Naive thymus-derived CD8-positive, alpha-beta T cell (primary cell): ENCODE results near the gene CIB2. TPM values are rescaled to one million over a fixed set of nuclear protein-coding genes. Genes with fewer than 3 reads are reported as not detected.

Experiments used
- ATAC-seq, 2 donors: fragments of 150-1000 bp; cut with Tn5 transposase in 1 of 2; sonication (Bioruptor Pico), chemical (Tn5 transposase) in 1 of 2; 1 replicate in 1 of 2; 2 replicates in 1 of 2; pipeline ENCODE4 v1.10.0; 2021; ENCODE audit warnings: mild to moderate bottlenecking in 2 of 2, moderate library complexity in 2 of 2
- POLR2A ChIA-PET: fragments of 350-600 bp; sonication (Branson Sonifier 250); formaldehyde crosslinking; loops from one replicate; lab custom pipeline; 2021; ENCODE audit warnings: antibody characterized with exemption; lab: Charles Lee
- DNase-seq, 10 donors: peaks; one replicate each; pipeline versions ENCODE4 v3.0.0 to v3.0.0-alpha.2; 2020 to 2022
- H3K27ac Mint-ChIP-seq, 10 donors: one replicate each; pipeline ENCODE4 v1.8.0; 2020 to 2022; ENCODE audit warnings: mild to moderate bottlenecking in 10 of 10, mixed read lengths in 10 of 10, moderate library complexity in 4 of 10, inconsistent platforms in 1 of 10
- H3K27me3 Mint-ChIP-seq, 5 donors: one replicate each; pipeline ENCODE4 v1.8.0; 2021 to 2022; ENCODE audit warnings: mixed read lengths in 5 of 5
- H3K36me3 Mint-ChIP-seq, 3 donors: one replicate each; pipeline ENCODE4 v1.8.0; 2020 to 2022; ENCODE audit warnings: mixed read lengths in 3 of 3, mild to moderate bottlenecking in 2 of 3, inconsistent platforms in 1 of 3
- H3K4me1 Mint-ChIP-seq, 4 donors: one replicate each; pipeline ENCODE4 v1.8.0; 2021 to 2022; ENCODE audit warnings: mixed read lengths in 4 of 4
- H3K4me3 Mint-ChIP-seq, 10 donors: one replicate each; pipeline ENCODE4 v1.8.0; 2020 to 2022; ENCODE audit warnings: mild to moderate bottlenecking in 10 of 10, mixed read lengths in 10 of 10, moderate library complexity in 6 of 10, inconsistent platforms in 1 of 10
- H3K9me3 Mint-ChIP-seq, 9 donors: one replicate each; pipeline ENCODE4 v1.8.0; 2020 to 2022; ENCODE audit warnings: mixed read lengths in 9 of 9, mild to moderate bottlenecking in 3 of 9, inconsistent platforms in 1 of 9, moderate library complexity in 1 of 9
- polyA plus RNA-seq, 3 donors: library from polyadenylated mRNA; unstranded; fragments of 300-500 nt; fragmentation: Illumina TruSeq; gene quantifications; one replicate each; pipeline ENCODE4 v1.2.3, GENCODE V29; 2021
- total RNA-seq, 8 experiments: library from RNA in 2 of 8; stranded (reverse) in 2 of 8; gene quantifications; one replicate each; pipeline ENCODE4 v1.2.3 and lab custom pipeline; 2021 to 2026

The CIB2 gene
- 1 to 10 TPM; 1.2 to 1.6 TPM for total RNA-seq
- polyA plus RNA-seq, result 1 to 10 TPM; 1.4 to 3.4 (median 2.5) TPM
- 1.4 to 4.7 (median 2.7) reads per million in 6 experiments for total RNA-seq (lab: John Stamatoyannopoulos, UW)

GRCh38 chr15:78131295-78132061 is at the start of gene CIB2:
TSS of gene CIB2 (minus strand) at chr15:78131445. CDS start at chr15:78131215, 230 bp downstream.
- POLR2A ChIA-PET, result interaction anchor here (0.5 to 2.5 kb wide), 8 partner anchors 9 to 291 kb away, joined by 3 to 29 read pairs (median 4); partner anchors contain the start of genes DNAJA4, IDH3A, SKIC8 and TBC1D2B
- H3K9me3 Mint-ChIP-seq, result no peaks in the 10 kb centered on the region
- peaks cover 16 to 47% (median 33%) of the 10 kb centered on the region in 4 donors for H3K4me1 Mint-ChIP-seq
- H3K27me3 Mint-ChIP-seq, result no peaks in the 10 kb centered on the region
- no peaks in the 10 kb centered on the region for H3K36me3 Mint-ChIP-seq
- ATAC-seq, result peak; percentile 79 to 81
- DNase-seq, result peak; percentile 68 to 87 (median 80)
- H3K27ac Mint-ChIP-seq, result peak within 1 kb of the TSS; percentile 83 to 96 (median 94)
- peak within 1 kb of the TSS; percentile 77 to 89 (median 84) for H3K4me3 Mint-ChIP-seq

DNA sequence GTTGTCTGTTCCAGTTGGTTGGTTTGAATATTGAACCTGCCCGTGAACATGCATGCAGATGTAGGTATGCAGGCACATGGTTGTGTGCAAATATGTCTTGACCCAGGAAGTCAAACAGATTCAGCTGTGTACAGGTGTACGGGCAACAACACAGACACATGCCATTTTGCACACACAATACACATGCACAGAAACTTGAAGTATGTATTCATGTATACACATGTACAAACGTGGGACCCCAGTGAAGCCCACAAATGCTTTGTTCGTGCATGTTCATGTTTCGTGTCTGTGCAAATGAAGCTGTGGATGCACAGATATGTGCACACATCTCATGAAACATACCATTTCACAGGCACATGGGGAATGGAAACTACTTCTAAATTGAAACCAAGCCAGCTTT is 48.7 kb upstream of the CIB2 start:
- no peak overlapping the region for H3K27ac Mint-ChIP-seq
- no peak for ATAC-seq
- H3K4me3 Mint-ChIP-seq, result no peak overlapping the region
- peaks cover 2 to 10% (median 5%) of the 10 kb centered on the region in 4 donors for H3K4me1 Mint-ChIP-seq
- no peaks in the 10 kb centered on the region for H3K9me3 Mint-ChIP-seq
- POLR2A ChIA-PET, result no interaction called here
- no peaks in the 10 kb centered on the region for H3K36me3 Mint-ChIP-seq
- H3K27me3 Mint-ChIP-seq, result peaks cover 0 to 1% (median 0%) of the 10 kb centered on the region in 5 donors
- DNase-seq, result no peak

DNA sequence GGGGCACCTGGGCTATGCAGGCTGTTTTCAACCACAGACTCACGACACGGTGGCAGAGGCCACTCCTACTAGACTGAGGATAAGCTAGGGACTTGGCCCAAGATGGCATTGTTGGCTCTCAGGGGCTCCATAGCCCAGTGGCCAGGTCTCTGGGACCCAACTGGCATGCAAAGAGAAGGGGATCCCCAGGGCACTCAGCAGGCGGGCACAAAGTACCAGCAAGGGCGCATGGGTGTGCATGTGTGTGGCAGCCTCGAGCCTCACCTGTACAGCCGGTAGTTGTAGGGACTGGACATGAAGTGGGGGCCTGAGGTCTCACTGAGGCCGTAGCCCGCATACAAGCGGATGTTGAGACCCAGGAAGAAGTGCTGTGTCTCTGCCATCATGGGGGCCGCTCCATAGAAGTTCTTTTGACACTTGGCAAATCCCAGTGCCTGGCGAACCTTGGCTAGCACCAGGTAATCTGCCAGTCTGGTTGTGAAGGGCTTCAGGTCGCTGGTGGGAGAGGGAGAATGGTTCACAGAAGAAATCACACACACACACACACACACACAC is 48.1 kb upstream of the CIB2 start:
- H3K27me3 Mint-ChIP-seq, result peaks cover 0 to 1% (median 0%) of the 10 kb centered on the region in 5 donors
- H3K27ac Mint-ChIP-seq, result peak overlapping the region in 1 of 10 donors; percentile 11
- peaks cover 6 to 15% (median 10%) of the 10 kb centered on the region in 4 donors for H3K4me1 Mint-ChIP-seq
- no peak overlapping the region for H3K4me3 Mint-ChIP-seq
- no peak for DNase-seq
- no peak for ATAC-seq
- no peaks in the 10 kb centered on the region for H3K36me3 Mint-ChIP-seq
- H3K9me3 Mint-ChIP-seq, result no peaks in the 10 kb centered on the region
- POLR2A ChIA-PET, result no interaction called here

GRCh38 chr15:78178064-78178463 is 46.8 kb upstream of the CIB2 start:
- no peak for DNase-seq
- H3K4me1 Mint-ChIP-seq, result peaks cover 12 to 28% (median 22%) of the 10 kb centered on the region in 4 donors
- peaks cover 0 to 1% (median 0%) of the 10 kb centered on the region in 5 donors for H3K27me3 Mint-ChIP-seq
- H3K27ac Mint-ChIP-seq, result peak overlapping the region in 1 of 10 donors; percentile 49
- H3K9me3 Mint-ChIP-seq, result no peaks in the 10 kb centered on the region
- POLR2A ChIA-PET, result no interaction called here
- ATAC-seq, result no peak
- no peak overlapping the region for H3K4me3 Mint-ChIP-seq
- H3K36me3 Mint-ChIP-seq, result no peaks in the 10 kb centered on the region

DNA sequence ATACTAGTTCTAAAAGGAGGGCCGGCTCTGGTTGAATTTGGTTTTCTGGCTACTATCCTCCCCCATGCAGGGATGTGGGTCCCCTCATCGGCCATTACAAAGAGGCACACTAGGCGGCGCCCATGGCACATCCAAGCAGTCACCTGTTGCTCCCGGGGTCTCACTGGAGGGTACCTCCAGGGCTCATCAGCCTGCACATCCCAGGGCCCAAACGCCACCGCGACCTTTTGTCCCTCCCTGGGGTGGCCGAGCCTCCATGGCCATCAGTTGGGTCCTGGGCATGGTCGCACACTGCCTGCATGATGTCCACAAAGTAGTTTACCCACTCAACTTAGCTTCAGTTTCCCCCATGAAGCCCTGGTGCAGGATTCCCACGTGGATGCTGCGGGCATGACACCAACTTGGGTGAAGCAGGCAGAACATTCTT is 46.2 kb upstream of the CIB2 start:
- Mint-ChIP-seq H3K27ac (no peak overlapping the region), H3K9me3 (no peaks in the 10 kb centered on the region), H3K27me3 (peaks cover 0 to 1% (median 0%) of the 10 kb centered on the region in 5 donors), H3K4me1 (peaks cover 14 to 33% (median 24%) of the 10 kb centered on the region in 4 donors), H3K36me3 (peaks cover 0 to 4% (median 3%) of the 10 kb centered on the region in 3 donors), H3K4me3 (no peak overlapping the region)
- DNase-seq (peak in 3 of 10 donors; percentile 11 to 30 (median 15)), ATAC-seq (peak; percentile 39 to 49)
- POLR2A ChIA-PET, result no interaction called here

DNA sequence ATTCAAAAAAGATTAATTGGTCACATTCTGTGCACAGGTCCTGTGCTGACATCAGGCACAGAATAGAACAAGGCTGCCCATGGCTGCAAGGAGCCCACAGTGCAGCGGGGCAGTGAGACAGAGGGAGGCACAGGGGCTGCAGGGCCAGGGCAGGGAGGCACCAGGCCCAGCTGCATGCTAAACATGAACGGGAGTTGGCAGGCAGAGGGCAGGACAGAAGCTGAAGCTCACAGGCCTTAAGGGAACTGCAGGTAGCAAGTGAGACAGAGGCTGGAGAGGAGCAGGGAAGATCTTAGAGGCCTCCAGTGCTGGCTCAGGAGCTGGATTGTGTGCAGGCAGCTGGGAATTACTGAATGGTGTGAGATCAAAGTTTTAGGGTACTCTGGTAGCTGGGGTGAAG is 44.1 kb upstream of the CIB2 start:
- ATAC-seq, result no peak
- peak overlapping the region in 2 of 10 donors; percentile 79 to 80 for H3K27ac Mint-ChIP-seq
- peaks cover 0 to 25% (median 22%) of the 10 kb centered on the region in 3 donors for H3K36me3 Mint-ChIP-seq

GRCh38 chr15:78174401-78174800 is 43.2 kb upstream of the CIB2 start:
- H3K27ac Mint-ChIP-seq, result peak overlapping the region in 7 of 10 donors; percentile 14 to 82 (median 46)
- POLR2A ChIA-PET, result no interaction called here
- peak in 2 of 10 donors; percentile 15 to 21 for DNase-seq
- peak overlapping the region in 8 of 10 donors; percentile 16 to 73 (median 44) for H3K4me3 Mint-ChIP-seq
- ATAC-seq, result peak; percentile 70 to 77
- H3K4me1 Mint-ChIP-seq, result peaks cover 14 to 52% (median 24%) of the 10 kb centered on the region in 4 donors
- no peaks in the 10 kb centered on the region for H3K9me3 Mint-ChIP-seq
- peaks cover 0 to 1% (median 0%) of the 10 kb centered on the region in 5 donors for H3K27me3 Mint-ChIP-seq
- peaks cover 0 to 35% (median 24%) of the 10 kb centered on the region in 3 donors for H3K36me3 Mint-ChIP-seq

More for the DNA sequence above, 44.1 kb upstream of the CIB2 start:
- Mint-ChIP-seq H3K4me1 (peaks cover 14 to 48% (median 24%) of the 10 kb centered on the region in 4 donors), H3K27me3 (peaks cover 0 to 1% (median 0%) of the 10 kb centered on the region in 5 donors), H3K9me3 (no peaks in the 10 kb centered on the region), H3K4me3 (peak overlapping the region in 1 of 10 donors; percentile 2)
- POLR2A ChIA-PET, result no interaction called here
- DNase-seq, result no peak

GRCh38 chr15:78171864-78172472 is 40.7 kb upstream of the CIB2 start:
- peaks cover 0 to 54% (median 37%) of the 10 kb centered on the region in 3 donors for H3K36me3 Mint-ChIP-seq
- H3K27me3 Mint-ChIP-seq, result no peaks in the 10 kb centered on the region
- DNase-seq, result no peak
- no peak overlapping the region for H3K4me3 Mint-ChIP-seq
- peak overlapping the region in 1 of 10 donors; percentile 86 for H3K27ac Mint-ChIP-seq
- POLR2A ChIA-PET, result interaction anchor here (0.8 kb wide), 1 partner anchor 23 kb away, joined by 3 read pairs; the partner anchor contains the start of gene IDH3A
- ATAC-seq, result no peak
- peaks cover 16 to 69% (median 31%) of the 10 kb centered on the region in 4 donors for H3K4me1 Mint-ChIP-seq
- no peaks in the 10 kb centered on the region for H3K9me3 Mint-ChIP-seq

GRCh38 chr15:78170848-78171773 is 39.9 kb upstream of the CIB2 start:
- Mint-ChIP-seq H3K36me3 (peaks cover 0 to 62% (median 44%) of the 10 kb centered on the region in 3 donors), H3K27ac (peak overlapping the region in 3 of 10 donors; percentile 19 to 86 (median 37))

DNA sequence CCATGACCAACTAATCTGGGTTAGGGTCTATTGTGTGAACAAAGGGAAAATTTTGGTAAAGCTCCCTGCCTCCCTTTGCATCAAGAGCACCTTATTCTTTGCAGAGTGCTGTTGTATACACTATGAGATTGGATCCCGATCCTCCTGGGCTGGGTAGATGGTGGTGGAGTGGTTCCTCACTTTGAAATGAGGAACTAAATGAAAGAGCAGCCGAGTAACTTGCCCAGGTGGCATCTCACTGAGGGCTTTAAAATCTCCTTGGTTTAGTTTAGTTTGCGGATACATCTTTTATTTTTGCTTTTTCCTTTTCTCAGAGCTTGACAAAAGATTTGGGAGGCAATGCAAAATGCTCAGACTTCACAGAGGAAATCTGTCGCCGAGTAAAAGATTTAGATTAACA is 37.4 kb upstream of the CIB2 start:
- H3K4me3 Mint-ChIP-seq, result peak overlapping the region in 1 of 10 donors; percentile 29
- no peaks in the 10 kb centered on the region for H3K9me3 Mint-ChIP-seq
- no peak for ATAC-seq
- peak overlapping the region in 3 of 10 donors; percentile 6 to 69 (median 42) for H3K27ac Mint-ChIP-seq
- H3K27me3 Mint-ChIP-seq, result no peaks in the 10 kb centered on the region
- H3K36me3 Mint-ChIP-seq, result peaks cover 0 to 86% (median 55%) of the 10 kb centered on the region in 3 donors
- no peak for DNase-seq
- H3K4me1 Mint-ChIP-seq, result peaks cover 9 to 47% (median 13%) of the 10 kb centered on the region in 4 donors
- POLR2A ChIA-PET, result no interaction called here

More at GRCh38 chr15:78170848-78171773, 39.9 kb upstream of the CIB2 start:
- peaks cover 17 to 69% (median 31%) of the 10 kb centered on the region in 4 donors for H3K4me1 Mint-ChIP-seq
- no peak for DNase-seq
- no peaks in the 10 kb centered on the region for H3K27me3 Mint-ChIP-seq
- H3K9me3 Mint-ChIP-seq, result no peaks in the 10 kb centered on the region
- POLR2A ChIA-PET, result no interaction called here
- no peak for ATAC-seq
- peak overlapping the region in 1 of 10 donors; percentile 22 for H3K4me3 Mint-ChIP-seq

DNA sequence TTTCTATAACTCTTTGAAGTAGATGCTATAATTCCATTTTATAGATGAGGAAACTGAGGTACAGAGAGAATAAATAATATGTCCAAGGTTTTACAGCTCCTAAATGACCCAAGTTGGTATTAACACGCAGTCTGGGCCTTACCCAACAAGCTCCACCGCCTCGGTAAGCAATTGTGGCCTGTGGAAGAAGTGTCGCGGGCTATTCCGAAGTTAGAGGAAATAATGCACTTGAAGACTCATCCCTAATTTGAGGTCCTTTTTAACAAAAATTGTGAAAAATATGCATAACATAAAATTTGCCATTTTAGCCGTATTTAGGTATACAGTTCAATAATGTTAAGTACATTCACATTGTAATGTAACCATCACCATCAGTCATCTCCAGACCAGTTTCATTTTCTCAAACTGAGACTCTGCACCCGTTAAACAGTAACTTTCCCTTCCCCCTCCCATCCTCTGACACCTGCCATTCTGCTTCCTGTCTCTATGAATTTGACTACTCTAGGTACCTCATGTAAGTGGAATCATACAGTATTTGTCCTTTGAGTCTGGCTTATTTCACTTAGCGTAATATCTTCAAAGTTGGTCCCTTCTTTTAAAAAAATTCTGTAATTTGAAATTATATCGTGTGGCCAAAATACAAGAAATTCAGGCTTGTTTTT is 36.1 kb upstream of the CIB2 start:
- POLR2A ChIA-PET, result no interaction called here
- Mint-ChIP-seq H3K27ac (peak overlapping the region in 7 of 10 donors; percentile 1 to 77 (median 29)), H3K27me3 (no peaks in the 10 kb centered on the region), H3K4me3 (peak overlapping the region in 2 of 10 donors; percentile 0 to 27), H3K36me3 (peaks cover 0 to 91% (median 56%) of the 10 kb centered on the region in 3 donors), H3K4me1 (peaks cover 4 to 36% (median 7%) of the 10 kb centered on the region in 4 donors), H3K9me3 (no peaks in the 10 kb centered on the region)
- ATAC-seq, result peak; percentile 47 to 77
- peak in 1 of 10 donors; percentile 28 for DNase-seq
